ENCODE measurements around the gene ZNF790.
"Not testable (repeated sequence)": the region's sequence is repeated elsewhere in the genome, so short reads cannot be mapped to it uniquely, and the experiment has no call there.

The ZNF790 gene

GRCh38 chr19:36837906-36838783 is at the start of gene ZNF790:
ZNF790 (minus strand) TSS chr19:36838387; CDS start chr19:36825619, 12,768 bp downstream.
- DNase-seq, result peak; percentile 90 to 92 (median 91)

- no peak for DNase-seq
Measured at GRCh38 chr19:36876993-36877938, 39.1 kb upstream of the ZNF790 start.

GRCh38 chr19:36851898-36852297 is 13.7 kb upstream of the ZNF790 start:
- no peak for DNase-seq

- DNase-seq, result peak; percentile 94 to 96 (median 96)
Measured at GRCh38 chr19:36850559-36851442, 12.6 kb upstream of the ZNF790 start, which contains the start of gene ZNF345. ZNF345 (plus strand) TSS chr19:36850876; CDS start chr19:36876831, 25,955 bp downstream.

GRCh38 chr19:36849701-36850558 is 11.7 kb upstream of the ZNF790 start:
- DNase-seq, result peak; percentile 92 to 95 (median 93)

DNA sequence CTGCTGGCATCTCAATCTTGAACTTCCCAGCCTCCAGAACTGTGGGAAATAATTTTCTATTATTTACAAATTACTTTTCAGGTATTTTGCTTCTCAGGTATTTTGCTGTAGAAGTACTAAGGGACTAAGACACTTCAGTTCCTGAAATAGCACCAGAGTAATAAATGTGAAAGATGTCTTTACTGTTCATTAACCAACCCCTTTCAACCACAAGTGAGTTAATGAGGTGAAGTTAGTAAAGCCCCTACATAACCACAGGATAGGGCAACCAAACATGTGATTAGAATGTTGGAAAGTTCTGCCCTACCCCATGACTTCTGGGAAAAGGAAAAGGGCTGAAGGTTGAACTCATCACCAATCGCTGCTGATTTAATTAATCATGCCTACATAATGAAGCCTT is 9.8 kb upstream of the ZNF790 start:
- no peak for DNase-seq

DNA sequence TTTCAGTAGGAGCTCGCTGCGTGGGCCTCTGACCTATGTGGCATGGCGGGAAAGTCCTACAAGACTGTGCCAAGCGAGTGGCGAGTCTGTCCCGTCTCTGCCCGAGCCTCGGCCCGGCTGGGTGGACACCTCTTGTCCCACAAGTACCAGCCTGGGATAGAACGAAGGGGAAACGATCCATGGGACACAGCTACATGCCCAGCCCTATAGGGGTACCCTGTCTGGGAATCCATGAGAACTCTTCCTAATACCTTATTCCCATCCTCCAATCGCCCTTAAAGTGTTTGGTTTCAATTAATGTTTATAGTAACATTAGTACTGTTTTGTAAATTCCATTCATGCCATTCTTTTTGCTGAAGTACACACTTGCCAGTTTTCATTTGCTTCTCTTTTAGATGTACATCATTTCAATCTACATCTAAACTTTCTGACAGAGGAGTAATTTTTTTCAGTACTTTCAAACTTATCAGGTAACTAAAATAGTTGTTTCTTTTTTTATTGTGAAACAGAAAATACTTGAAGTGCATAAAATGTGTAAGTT is 667 bp upstream of the ZNF790 start:
- DNase-seq, result no peak

- no peak for DNase-seq
Measured at GRCh38 chr19:36837176-36837905, 846 bp downstream of the ZNF790 start.

DNA sequence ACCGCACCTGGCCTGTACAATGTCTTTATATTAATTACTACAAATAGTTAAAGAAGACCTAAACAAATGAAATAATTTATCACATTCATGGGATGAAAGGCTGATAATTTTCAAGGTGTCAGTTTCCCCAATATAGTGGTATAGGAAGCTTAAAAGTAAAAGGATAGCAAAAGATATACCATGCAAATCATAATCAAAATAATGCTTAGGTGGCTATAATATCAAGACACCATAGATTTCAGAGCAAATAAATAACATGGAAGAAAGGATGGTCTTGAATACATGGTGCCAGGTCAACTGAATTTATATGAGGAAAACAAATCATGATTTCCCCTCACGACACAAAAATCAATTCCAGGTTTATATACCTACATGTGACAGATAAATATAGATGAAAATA is 4.8 kb downstream of the ZNF790 start:
- no peak for DNase-seq

DNA sequence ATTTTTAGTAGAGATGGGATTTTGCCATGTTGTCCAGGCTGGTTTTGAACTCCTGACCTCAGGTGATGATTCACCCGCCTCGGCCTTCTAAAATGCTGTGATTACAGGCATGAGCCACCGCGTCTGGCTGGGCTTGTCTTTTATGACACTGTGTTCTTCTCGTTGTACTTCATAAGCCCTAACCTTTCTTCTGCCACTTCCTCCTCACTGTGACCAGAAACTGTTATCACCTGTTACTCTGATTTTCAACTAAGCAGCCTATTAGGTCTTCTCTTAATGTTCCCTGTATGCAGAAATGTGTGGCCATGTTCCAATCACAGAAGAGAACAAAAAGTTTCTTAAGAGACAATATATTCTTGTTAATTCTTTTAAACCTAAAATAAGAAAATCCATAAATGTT is 16.4 kb downstream of the ZNF790 start:
- no peak for DNase-seq

DNA sequence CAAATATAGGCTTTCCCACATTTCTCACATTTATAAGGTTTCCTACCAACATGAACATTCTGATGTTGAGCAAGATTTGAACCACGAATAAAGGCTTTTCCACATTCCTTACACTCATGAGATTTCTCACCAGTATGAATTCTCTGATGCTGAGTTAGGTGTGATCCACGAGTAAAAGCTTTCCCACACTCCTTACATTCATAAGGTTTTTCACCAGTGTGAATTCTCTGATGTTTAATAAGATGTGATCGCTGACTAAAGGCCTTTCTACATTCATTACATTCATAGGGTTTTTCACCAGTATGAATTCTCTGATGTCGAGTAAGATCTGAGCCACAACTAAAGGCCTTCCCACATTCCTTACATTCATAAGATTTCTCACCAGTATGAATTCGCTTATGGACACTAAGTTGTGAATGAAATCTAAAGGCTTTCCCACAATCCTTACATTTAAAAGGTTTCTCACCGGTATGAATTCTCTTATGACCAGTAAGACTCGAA is 19.0 kb downstream of the ZNF790 start:
- no peak for DNase-seq

- no peak for DNase-seq
Measured at GRCh38 chr19:36807029-36807428, 31.2 kb downstream of the ZNF790 start.

GRCh38 chr19:36805364-36805763 is 32.8 kb downstream of the ZNF790 start:
- DNase-seq, result no peak

- DNase-seq, result no peak
Measured at GRCh38 chr19:36797786-36798108, 40.4 kb downstream of the ZNF790 start.

- DNase-seq, result no peak
Measured at GRCh38 chr19:36796714-36796992, 41.5 kb downstream of the ZNF790 start.

- not testable (repeated sequence) for DNase-seq
Measured at GRCh38 chr19:36791420-36792141, 46.6 kb downstream of the ZNF790 start.

DNA sequence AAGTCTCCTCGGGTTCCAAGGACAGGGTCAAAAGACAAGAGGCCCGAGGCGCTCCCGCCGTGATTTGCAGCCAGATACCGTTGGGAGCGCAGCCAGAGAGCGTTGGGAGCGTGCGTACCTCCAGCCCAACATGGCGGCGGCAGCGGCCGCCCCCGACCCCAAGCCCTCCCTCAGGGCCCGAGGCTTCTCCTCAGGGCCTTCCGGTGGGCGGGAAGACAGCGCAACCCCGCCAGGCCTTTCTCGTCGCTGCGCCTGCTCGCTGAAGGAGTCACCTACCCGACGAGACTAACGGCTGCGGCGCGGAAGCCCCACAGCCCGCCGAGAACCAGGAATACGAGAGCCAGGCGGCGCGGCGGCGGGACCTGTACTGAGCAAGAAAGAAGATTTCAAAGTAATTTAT is 62.4 kb downstream of the ZNF790 start:
- no peak for DNase-seq

DNA sequence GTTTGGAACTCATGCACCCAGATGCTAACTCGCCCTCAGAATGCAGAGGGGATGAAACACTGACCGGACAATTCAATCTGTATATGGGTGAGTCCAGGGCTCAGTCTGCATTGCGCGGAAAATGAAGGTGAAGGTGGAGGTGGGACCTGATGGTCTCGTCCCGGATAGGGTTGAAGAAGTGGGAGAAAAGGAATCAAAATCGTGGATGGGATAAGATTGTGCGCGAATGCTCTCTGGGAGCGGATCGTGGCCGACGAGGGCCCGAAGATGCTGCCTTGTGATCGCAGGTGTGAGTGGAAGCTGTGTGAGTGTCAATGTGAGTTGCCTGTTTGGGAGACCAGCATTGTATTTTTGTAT is 65.0 kb downstream of the ZNF790 start:
- no peak for DNase-seq

DNA sequence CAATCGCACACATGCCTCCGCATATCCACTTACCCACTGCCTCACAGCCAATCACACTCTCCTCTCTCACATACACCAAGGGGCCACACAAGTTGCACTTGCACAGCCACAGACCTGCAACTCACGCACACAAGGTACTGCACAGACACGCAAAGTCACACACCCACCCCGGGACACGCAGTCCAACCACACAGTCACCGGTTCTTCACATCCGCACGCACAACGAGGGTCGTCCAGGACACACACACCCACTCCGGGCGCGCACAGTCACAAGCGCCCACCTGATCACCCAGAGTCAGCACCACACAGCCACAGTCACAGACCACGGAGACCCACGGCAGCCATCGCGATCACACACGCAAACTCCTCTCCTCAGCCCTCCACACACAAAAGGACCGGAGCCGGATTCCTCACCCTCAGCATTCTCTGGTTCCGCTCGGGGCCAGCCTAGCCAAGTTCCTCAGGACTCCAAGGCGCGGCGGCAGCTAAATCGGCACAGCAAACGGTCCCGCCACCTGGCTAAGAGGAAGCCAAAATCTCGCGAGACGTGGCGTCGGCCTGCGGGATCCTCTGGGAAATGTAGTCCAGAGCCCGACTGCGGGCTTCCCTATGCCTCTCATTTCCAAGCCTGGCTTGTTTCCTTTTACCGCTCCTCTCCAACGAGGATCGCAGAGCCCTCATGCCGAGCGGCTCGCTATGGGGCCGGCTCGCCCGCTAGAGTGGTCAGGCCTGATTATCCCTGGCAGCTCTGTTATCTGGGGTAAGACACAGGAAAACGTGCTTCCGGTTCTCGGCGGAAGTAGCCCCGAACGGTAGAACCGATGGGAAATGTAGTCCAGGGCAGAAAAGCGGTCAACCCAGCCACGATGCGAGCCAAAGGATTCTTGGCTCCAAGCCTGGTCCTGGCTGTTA is 65.6 kb downstream of the ZNF790 start, which contains the start of gene ZNF850:
ZNF850 (minus strand) TSS at position 497 of the 912 bp plus-strand sequence. CDS start 10,201 bp downstream, outside the sequence.
- DNase-seq, result peak; percentile 97 to 98 (median 97)

Measured in suppressor macrophage treated with lipopolysaccharide for 1 hour (primary cell).